MCF 10A (cell line): ENCODE results near the gene PHF21A. TPM values are rescaled to one million over a fixed set of nuclear protein-coding genes. Genes with fewer than 3 reads are reported as not detected.
A peak's percentile ranks its signal among the peaks of the same experiment; 100 is the strongest.

Experiments
- BruUV-seq: library from RNA; stranded (reverse); fragments of 400-500 nt; replicated peaks from 2 replicates; lab custom pipeline; 2021; lab: Mats Ljungman, UMichigan
- CTCF ChIA-PET: fragments of 300-600 bp; sonication (Branson Sonifier 250); formaldehyde crosslinking; extraction: SDS; loops from one replicate; lab custom pipeline; 2021; ENCODE audit warnings: antibody characterized with exemption, inconsistent platforms; lab: Yijun Ruan, JAX
- POLR2A ChIA-PET: fragments of 300-600, 350-650 bp; sonication (Branson Sonifier 250); formaldehyde crosslinking; extraction: SDS; loops from one replicate; lab custom pipeline; 2020; ENCODE audit warnings: antibody characterized with exemption, inconsistent platforms; lab: Yijun Ruan, JAX
- DNase-seq: peaks from one replicate; pipeline ENCODE4 v3.0.0-alpha.2; 2018; ENCODE audit not compliant: unreplicated experiment
- H3K27ac Mint-ChIP-seq: one replicate; pipeline ENCODE4 v1.8.0; 2022; ENCODE audit warnings: mild to moderate bottlenecking, low read depth, mixed read lengths; ENCODE audit not compliant: unreplicated experiment
- H3K27me3 Mint-ChIP-seq: one replicate; pipeline ENCODE4 v1.8.0; 2022; ENCODE audit warnings: mixed read lengths; ENCODE audit not compliant: insufficient read depth, unreplicated experiment
- H3K36me3 Mint-ChIP-seq: one replicate; pipeline ENCODE4 v1.8.0; 2022; ENCODE audit warnings: mild to moderate bottlenecking, moderate library complexity, mixed read lengths; ENCODE audit not compliant: insufficient read depth, unreplicated experiment
- H3K4me1 Mint-ChIP-seq: one replicate; pipeline ENCODE4 v1.8.0; 2022; ENCODE audit warnings: mixed read lengths; ENCODE audit not compliant: insufficient read depth, unreplicated experiment
- H3K4me3 Mint-ChIP-seq: one replicate; pipeline ENCODE4 v1.8.0; 2022; ENCODE audit warnings: mild to moderate bottlenecking, moderate library complexity, mixed read lengths; ENCODE audit not compliant: unreplicated experiment
- H3K9me3 Mint-ChIP-seq: one replicate; pipeline ENCODE4 v1.8.0; 2022; ENCODE audit warnings: mixed read lengths; ENCODE audit not compliant: unreplicated experiment
- intact Hi-C: fragments of 100-400 bp; cut with micrococcal nuclease; formaldehyde crosslinking; loops from 2 replicates; pipeline ENCODE4 v1.14.1; 2022
- total RNA-seq: library from RNA; stranded (reverse); gene quantifications from 2 replicates; pipeline ENCODE4 v1.2.3, GENCODE V29; 2022
- TF ChIP-seq, protein P1 (sequence below): fragments of 200-600 bp; IDR thresholded peaks from one replicate; pipeline ENCODE4 v1.8.0; 2022; ENCODE audit warnings: antibody characterized with exemption, mild to moderate bottlenecking; ENCODE audit not compliant: unreplicated experiment

PHF21A gene
- total RNA-seq, 1 experiment from 2014 or later, result 37.6 TPM

DNA sequence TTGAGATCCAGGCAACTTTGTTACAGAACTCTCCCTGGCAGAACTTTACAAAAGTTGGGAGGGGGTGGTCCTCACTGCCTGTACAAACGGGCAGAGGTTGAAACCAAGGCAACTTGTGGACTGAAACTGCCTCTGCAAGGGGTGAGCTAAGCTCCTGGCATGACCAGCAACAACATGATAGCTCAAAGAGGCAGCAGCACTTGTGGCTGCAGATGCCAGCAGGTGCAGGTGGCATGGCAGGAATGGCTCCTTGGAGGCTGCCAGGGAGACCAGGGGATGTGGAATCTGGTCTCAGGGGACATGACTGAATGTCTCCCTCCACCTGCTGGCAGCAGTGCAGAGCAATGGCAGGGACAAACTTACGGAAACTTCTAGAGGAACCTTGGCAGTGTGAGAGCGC, 38.8 kb upstream of the PHF21A start:
- intact Hi-C loops, result no loop called here
- CTCF ChIA-PET, result interaction anchor here (0.7 to 3.5 kb wide), 6 partner anchors 10 to 150 kb away, joined by 3 to 18 read pairs (median 4); no protein-coding TSS in a partner anchor
- Mint-ChIP-seq H3K27ac (peak overlapping the region; percentile 28), H3K4me3 (no peak overlapping the region), H3K36me3 (no peaks in the 10 kb centered on the region), H3K4me1 (peaks cover 19% of the 10 kb centered on the region), H3K9me3 (no peaks in the 10 kb centered on the region), H3K27me3 (no peaks in the 10 kb centered on the region)
- POLR2A ChIA-PET, result interaction anchor here (0.9 to 1.9 kb wide), 12 partner anchors 20 to 139 kb away, joined by 3 to 13 read pairs (median 4); partner anchors contain the start of gene PHF21A
- TF ChIP-seq, protein P1, sequence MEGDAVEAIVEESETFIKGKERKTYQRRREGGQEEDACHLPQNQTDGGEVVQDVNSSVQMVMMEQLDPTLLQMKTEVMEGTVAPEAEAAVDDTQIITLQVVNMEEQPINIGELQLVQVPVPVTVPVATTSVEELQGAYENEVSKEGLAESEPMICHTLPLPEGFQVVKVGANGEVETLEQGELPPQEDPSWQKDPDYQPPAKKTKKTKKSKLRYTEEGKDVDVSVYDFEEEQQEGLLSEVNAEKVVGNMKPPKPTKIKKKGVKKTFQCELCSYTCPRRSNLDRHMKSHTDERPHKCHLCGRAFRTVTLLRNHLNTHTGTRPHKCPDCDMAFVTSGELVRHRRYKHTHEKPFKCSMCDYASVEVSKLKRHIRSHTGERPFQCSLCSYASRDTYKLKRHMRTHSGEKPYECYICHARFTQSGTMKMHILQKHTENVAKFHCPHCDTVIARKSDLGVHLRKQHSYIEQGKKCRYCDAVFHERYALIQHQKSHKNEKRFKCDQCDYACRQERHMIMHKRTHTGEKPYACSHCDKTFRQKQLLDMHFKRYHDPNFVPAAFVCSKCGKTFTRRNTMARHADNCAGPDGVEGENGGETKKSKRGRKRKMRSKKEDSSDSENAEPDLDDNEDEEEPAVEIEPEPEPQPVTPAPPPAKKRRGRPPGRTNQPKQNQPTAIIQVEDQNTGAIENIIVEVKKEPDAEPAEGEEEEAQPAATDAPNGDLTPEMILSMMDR, result no peak
- peak; percentile 12 for DNase-seq
- BruUV-seq, result no TSS peak

DNA sequence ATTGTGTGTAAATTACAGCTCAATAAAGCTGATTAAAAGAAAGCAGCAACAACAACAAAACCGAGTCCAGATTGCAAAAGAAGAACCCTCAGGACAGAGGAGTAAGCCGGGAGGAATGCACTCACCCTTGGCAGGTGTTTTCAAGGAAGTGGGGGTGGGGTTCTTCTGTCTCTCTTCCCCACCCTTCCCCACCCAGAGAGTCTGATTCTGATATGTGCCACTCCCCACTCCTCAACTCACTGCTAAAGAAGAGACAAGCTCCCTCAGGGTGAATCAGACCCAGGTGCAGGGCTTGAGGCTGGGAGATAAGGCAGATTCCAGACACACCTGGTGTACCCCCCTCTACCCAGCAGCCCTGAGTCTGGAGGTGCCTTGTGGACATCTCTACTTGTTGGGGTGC, 38.4 kb upstream of the PHF21A start:
- intact Hi-C loops, result no loop called here
- POLR2A ChIA-PET, result interaction anchor here (0.6 to 1.9 kb wide), 13 partner anchors 20 to 140 kb away, joined by 3 to 13 read pairs (median 4); partner anchors contain the start of gene PHF21A

GRCh38 chr11:46149826-46150225, 28.6 kb upstream of the PHF21A start:
- no TSS peak for BruUV-seq
- POLR2A ChIA-PET, result no interaction called here
- CTCF ChIA-PET, result interaction anchor here (1.2 kb wide), 1 partner anchor 11 kb away, joined by 4 read pairs; no protein-coding TSS in a partner anchor

More for the DNA sequence above, 38.4 kb upstream of the PHF21A start:
- Mint-ChIP-seq H3K36me3 (no peaks in the 10 kb centered on the region), H3K27me3 (no peaks in the 10 kb centered on the region), H3K4me3 (peak overlapping the region; percentile 24), H3K9me3 (no peaks in the 10 kb centered on the region), H3K27ac (peak overlapping the region; percentile 28), H3K4me1 (peaks cover 19% of the 10 kb centered on the region)
- peak; percentile 67 for DNase-seq
- no TSS peak for BruUV-seq
- TF ChIP-seq, protein P1, result no peak
- CTCF ChIA-PET, result interaction anchor here (0.7 to 3.5 kb wide), 5 partner anchors 30 to 150 kb away, joined by 3 to 18 read pairs (median 4); no protein-coding TSS in a partner anchor

GRCh38 chr11:46149342-46149741, 28.1 kb upstream of the PHF21A start:
- POLR2A ChIA-PET, result no interaction called here

More at GRCh38 chr11:46149826-46150225, 28.6 kb upstream of the PHF21A start:
- no peak overlapping the region for H3K27ac Mint-ChIP-seq
- no peak overlapping the region for H3K4me3 Mint-ChIP-seq
- H3K4me1 Mint-ChIP-seq, result no peaks in the 10 kb centered on the region
- intact Hi-C loops, result no loop called here
- no peaks in the 10 kb centered on the region for H3K27me3 Mint-ChIP-seq
- peaks cover 10% of the 10 kb centered on the region for H3K9me3 Mint-ChIP-seq
- DNase-seq, result no peak
- no peaks in the 10 kb centered on the region for H3K36me3 Mint-ChIP-seq
- TF ChIP-seq, protein P1, result no peak

More at GRCh38 chr11:46149342-46149741, 28.1 kb upstream of the PHF21A start:
- TF ChIP-seq, protein P1, result no peak
- intact Hi-C loops, result no loop called here
- no peak for DNase-seq
- CTCF ChIA-PET, result no interaction called here
- H3K27ac Mint-ChIP-seq, result no peak overlapping the region
- no peaks in the 10 kb centered on the region for H3K36me3 Mint-ChIP-seq
- H3K4me1 Mint-ChIP-seq, result no peaks in the 10 kb centered on the region
- no TSS peak for BruUV-seq
- H3K4me3 Mint-ChIP-seq, result no peak overlapping the region
- peaks cover 10% of the 10 kb centered on the region for H3K9me3 Mint-ChIP-seq
- H3K27me3 Mint-ChIP-seq, result no peaks in the 10 kb centered on the region
